C4-2B (cell line): ENCODE measurements around the gene STAB1.

Experiments used
- CTCF ChIP-seq: fragments of 450-650 bp; conservative IDR thresholded peaks from 2 replicates; pipeline ENCODE4 v1.5.1; 2017; ENCODE audit warnings: mild to moderate bottlenecking
- ZFX ChIP-seq: fragments of 450-650 bp; IDR thresholded peaks from 2 replicates; pipeline ENCODE4 v1.6.1; 2017

- no peak for TF ChIP-seq CTCF
- TF ChIP-seq ZFX = no peak
These were observed 8.8 kb downstream of the STAB1 start for GRCh38 chr3:52503788-52504424.
